Measurements from ENCODE around the gene ODAD4.

DNA sequence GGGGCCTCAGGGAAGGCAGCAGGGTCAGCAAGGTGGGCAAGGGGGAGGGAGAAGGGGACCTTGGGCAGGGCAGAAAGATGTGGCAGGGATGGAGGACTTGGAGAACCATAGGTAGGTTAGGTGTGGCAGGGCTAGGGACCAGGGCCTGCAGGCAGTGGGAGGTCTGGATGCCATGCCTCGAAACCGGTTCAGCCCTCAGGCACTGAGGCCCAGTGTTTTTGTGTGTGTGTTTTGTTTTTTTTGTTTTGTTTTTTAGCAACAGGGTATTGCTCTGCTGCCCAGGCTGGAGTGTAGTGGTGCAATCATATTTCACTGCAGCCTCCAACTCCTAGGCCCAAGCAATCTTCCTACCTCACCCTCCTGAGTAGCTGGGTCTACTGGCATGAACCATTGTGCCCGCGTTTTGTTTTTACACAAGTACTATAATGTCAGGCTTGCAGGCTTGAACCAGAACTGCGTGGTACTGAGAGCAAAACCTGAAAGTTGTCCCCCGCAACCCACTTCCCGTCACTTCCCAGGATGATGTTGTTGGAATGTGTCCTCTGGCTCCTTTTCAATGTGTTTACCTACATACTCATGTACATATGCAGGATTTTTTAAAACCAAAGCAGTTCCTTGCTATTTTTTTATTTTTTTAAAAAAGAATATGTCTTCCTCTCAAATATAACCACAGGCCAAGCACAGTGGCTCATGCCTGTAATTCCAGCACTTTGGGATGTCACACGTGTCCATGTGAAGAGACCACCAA is 12.4 kb downstream of the ODAD4 start:
- TF ChIP-seq, protein P1, sequence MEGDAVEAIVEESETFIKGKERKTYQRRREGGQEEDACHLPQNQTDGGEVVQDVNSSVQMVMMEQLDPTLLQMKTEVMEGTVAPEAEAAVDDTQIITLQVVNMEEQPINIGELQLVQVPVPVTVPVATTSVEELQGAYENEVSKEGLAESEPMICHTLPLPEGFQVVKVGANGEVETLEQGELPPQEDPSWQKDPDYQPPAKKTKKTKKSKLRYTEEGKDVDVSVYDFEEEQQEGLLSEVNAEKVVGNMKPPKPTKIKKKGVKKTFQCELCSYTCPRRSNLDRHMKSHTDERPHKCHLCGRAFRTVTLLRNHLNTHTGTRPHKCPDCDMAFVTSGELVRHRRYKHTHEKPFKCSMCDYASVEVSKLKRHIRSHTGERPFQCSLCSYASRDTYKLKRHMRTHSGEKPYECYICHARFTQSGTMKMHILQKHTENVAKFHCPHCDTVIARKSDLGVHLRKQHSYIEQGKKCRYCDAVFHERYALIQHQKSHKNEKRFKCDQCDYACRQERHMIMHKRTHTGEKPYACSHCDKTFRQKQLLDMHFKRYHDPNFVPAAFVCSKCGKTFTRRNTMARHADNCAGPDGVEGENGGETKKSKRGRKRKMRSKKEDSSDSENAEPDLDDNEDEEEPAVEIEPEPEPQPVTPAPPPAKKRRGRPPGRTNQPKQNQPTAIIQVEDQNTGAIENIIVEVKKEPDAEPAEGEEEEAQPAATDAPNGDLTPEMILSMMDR (IDR thresholded peaks at IDR 0.05) = no peak
- TF ChIP-seq POLR2A (IDR thresholded peaks at IDR 0.05) = no peak
